Activated B cell treated with CpG ODN at 0.5 μM for 24 hours (primary cell): ENCODE measurements around the gene IL2RA. TPM values are rescaled to one million over a fixed set of nuclear protein-coding genes. Genes with fewer than 3 reads are reported as not detected.
"Not testable (repeated sequence)": the region's sequence is repeated elsewhere in the genome, so short reads cannot be mapped to it uniquely, and the experiment has no call there.

ENCODE experiments used
- ATAC-seq: fragments of 200-7000 bp; cut with Tn5 transposase; one replicate; pipeline ENCODE4 v1.10.0; 2021; ENCODE audit warnings: low read depth, mild to moderate bottlenecking, moderate library complexity
- CTCF ChIA-PET: fragments of 350-600 bp; sonication (Branson Sonifier 250); formaldehyde crosslinking; loops from one replicate; lab custom pipeline; 2021; ENCODE audit warnings: antibody characterized with exemption; lab: Charles Lee
- POLR2A ChIA-PET: fragments of 350-600 bp; sonication (Branson Sonifier 250); formaldehyde crosslinking; loops from one replicate; lab custom pipeline; 2021; ENCODE audit warnings: antibody characterized with exemption; lab: Charles Lee
- DNase-seq: peaks from one replicate; pipeline ENCODE4 v3.0.0; 2022
- H3K27ac Mint-ChIP-seq: one replicate; pipeline ENCODE4 v1.8.0; 2020; ENCODE audit warnings: mixed read lengths
- H3K27me3 Mint-ChIP-seq: one replicate; pipeline ENCODE4 v1.8.0; 2021; ENCODE audit warnings: mixed read lengths
- H3K36me3 Mint-ChIP-seq: one replicate; pipeline ENCODE4 v1.8.0; 2021; ENCODE audit warnings: low read depth, mixed read lengths
- H3K4me1 Mint-ChIP-seq: one replicate; pipeline ENCODE4 v1.8.0; 2021; ENCODE audit warnings: mixed read lengths
- H3K4me3 Mint-ChIP-seq: one replicate; pipeline ENCODE4 v1.8.0; 2020; ENCODE audit warnings: mild to moderate bottlenecking, mixed read lengths
- H3K9me3 Mint-ChIP-seq: one replicate; pipeline ENCODE4 v1.8.0; 2020; ENCODE audit warnings: mixed read lengths
- CTCF ChIP-seq: fragments of 200-600 bp; IDR thresholded peaks from one replicate; pipeline ENCODE4 v1.8.0; 2022; ENCODE audit warnings: antibody characterized with exemption, mild to moderate bottlenecking
- intact Hi-C: fragments of 100-400 bp; cut with micrococcal nuclease; formaldehyde crosslinking; loops from one replicate; pipeline ENCODE4 v1.15.1; 2024
- total RNA-seq: library from RNA; stranded (reverse); gene quantifications from 2 replicates; pipeline ENCODE4 v1.2.3, GENCODE V29; 2022

The IL2RA gene
- total RNA-seq, 1 donor from 2014 or later: 160 TPM

- DNase-seq: no peak
- Mint-ChIP-seq H3K27ac (no peak overlapping the region), H3K9me3 (no peaks in the 10 kb centered on the region), H3K4me3 (no peak overlapping the region), H3K27me3 (no peaks in the 10 kb centered on the region), H3K36me3 (peaks cover 30% of the 10 kb centered on the region), H3K4me1 (peaks cover 23% of the 10 kb centered on the region)
- ChIA-PET POLR2A (interaction anchor here (1.6 kb wide), 1 partner anchor 9 kb away, joined by 5 read pairs; the partner anchor contains the start of gene IL15RA), CTCF (no interaction called here)
- intact Hi-C loops: no loop called here
- no peak for TF ChIP-seq CTCF
- no peak for ATAC-seq
Observed at GRCh38 chr10:5968037-5968680, 94.0 kb downstream of the IL2RA start.

GRCh38 chr10:5965266-5965665, 96.9 kb downstream of the IL2RA start:
- ATAC-seq (no peak), DNase-seq (no peak)
- POLR2A ChIA-PET: no interaction called here
- no peak for TF ChIP-seq CTCF
- H3K4me3 Mint-ChIP-seq: no peak overlapping the region
- CTCF ChIA-PET: no interaction called here
- H3K9me3 Mint-ChIP-seq: no peaks in the 10 kb centered on the region
- H3K36me3 Mint-ChIP-seq: peaks cover 46% of the 10 kb centered on the region
- H3K4me1 Mint-ChIP-seq: peaks cover 1% of the 10 kb centered on the region
- no peak overlapping the region for H3K27ac Mint-ChIP-seq
- H3K27me3 Mint-ChIP-seq: no peaks in the 10 kb centered on the region
- intact Hi-C loops: no loop called here

GRCh38 chr10:5964736-5965135, 97.4 kb downstream of the IL2RA start:
- ATAC-seq: no peak
- Mint-ChIP-seq H3K4me1 (no peaks in the 10 kb centered on the region), H3K27ac (no peak overlapping the region), H3K27me3 (no peaks in the 10 kb centered on the region), H3K4me3 (no peak overlapping the region), H3K36me3 (peaks cover 50% of the 10 kb centered on the region), H3K9me3 (no peaks in the 10 kb centered on the region)
- no peak for DNase-seq
- TF ChIP-seq CTCF: no peak
- ChIA-PET POLR2A (no interaction called here), CTCF (no interaction called here)
- intact Hi-C loops: no loop called here

GRCh38 chr10:5963591-5963990, 98.6 kb downstream of the IL2RA start:
- Mint-ChIP-seq H3K9me3 (no peaks in the 10 kb centered on the region), H3K4me3 (no peak overlapping the region), H3K27ac (no peak overlapping the region), H3K4me1 (no peaks in the 10 kb centered on the region), H3K36me3 (peaks cover 55% of the 10 kb centered on the region), H3K27me3 (no peaks in the 10 kb centered on the region)
- ATAC-seq (no peak), DNase-seq (no peak)
- intact Hi-C loops: no loop called here
- ChIA-PET POLR2A (no interaction called here), CTCF (no interaction called here)
- TF ChIP-seq CTCF: no peak

- Mint-ChIP-seq H3K4me3 (no peak overlapping the region), H3K27ac (no peak overlapping the region), H3K27me3 (no peaks in the 10 kb centered on the region), H3K36me3 (peaks cover 55% of the 10 kb centered on the region), H3K9me3 (no peaks in the 10 kb centered on the region), H3K4me1 (no peaks in the 10 kb centered on the region)
- DNase-seq: no peak
- intact Hi-C loops: no loop called here
- ATAC-seq: no peak
- no peak for TF ChIP-seq CTCF
- POLR2A ChIA-PET: no interaction called here
- CTCF ChIA-PET: no interaction called here
Observed at GRCh38 chr10:5963071-5963470, 99.1 kb downstream of the IL2RA start.

GRCh38 chr10:5962358-5962940, 99.7 kb downstream of the IL2RA start:
- POLR2A ChIA-PET, CTCF ChIA-PET, H3K9me3 Mint-ChIP-seq, H3K4me1 Mint-ChIP-seq, H3K4me3 Mint-ChIP-seq, DNase-seq, ATAC-seq, H3K27me3 Mint-ChIP-seq, H3K27ac Mint-ChIP-seq, intact Hi-C loops: not testable (repeated sequence)
- H3K36me3 Mint-ChIP-seq: peaks cover 56% of the 10 kb centered on the region
